Spinal cord (tissue), 10 donors: Measurements from ENCODE around the gene STAT4. TPM values are rescaled to one million over a fixed set of nuclear protein-coding genes. Genes with fewer than 3 reads are reported as not detected.

Experiments used
- DNase-seq, 6 donors: peaks; one replicate each; pipeline versions ENCODE4 v3.0.0 to v3.0.0-alpha.2; 2013 to 2015; ENCODE audit warnings: low spot score in 6 of 6, low read depth in 4 of 6
- H3K27ac ChIP-seq: one replicate; pipeline ENCODE4 v1.5.1; 2013; ENCODE audit warnings: low read depth, low read length, control low read depth
- H3K27me3 ChIP-seq: one replicate; pipeline ENCODE4 v1.6.1; 2013; ENCODE audit warnings: low read length; ENCODE audit not compliant: control insufficient read depth, insufficient read depth
- H3K36me3 ChIP-seq: one replicate; pipeline ENCODE4 v1.6.1; 2013; ENCODE audit warnings: low read length; ENCODE audit not compliant: control insufficient read depth, insufficient read depth
- H3K4me1 ChIP-seq: one replicate; pipeline ENCODE4 v1.6.1; 2013; ENCODE audit warnings: low read length; ENCODE audit not compliant: control insufficient read depth, insufficient read depth
- H3K4me3 ChIP-seq: one replicate; pipeline ENCODE4 v1.5.1; 2013; ENCODE audit warnings: low read depth, low read length, control low read depth
- H3K9me3 ChIP-seq: one replicate; pipeline ENCODE4 v1.6.1; 2013; ENCODE audit warnings: low read length; ENCODE audit not compliant: control insufficient read depth, insufficient read depth
- WGBS: methylation state at CpG from one replicate; pipeline ENCODE4 v1.1.5; 2013; ENCODE audit warnings: missing lambda C conversion rate; ENCODE audit not compliant: insufficient coverage; 5-methylcytosine and 5-hydroxymethylcytosine counted together
- polyA plus RNA-seq, 2 donors: library from polyadenylated mRNA; unstranded; fragments of 120-200 nt; gene quantifications; one replicate each; pipeline ENCODE4 v1.2.1, GENCODE V29; 2013; ENCODE audit not compliant: insufficient read length in 2 of 2
- small RNA-seq: library from RNA; depleted of rRNA; stranded (forward); fragments of <200 nt; gene quantifications from one replicate; pipeline ENCODE3, GENCODE V24; 2014; ENCODE audit warnings: low replicate concordance
- total RNA-seq, 2 donors: library from RNA; depleted of rRNA in 1 of 2; stranded (reverse); fragments of 120-200 nt in 1 of 2; fragments of >200 nt in 1 of 2; gene quantifications; one replicate each; pipeline versions ENCODE4 v1.2.3 to v1.2.4, GENCODE V29; 2013 to 2014
- donor health status: healthy.

STAT4 gene
- total and polyA plus RNA-seq, 4 donors: 2.5 to 8.9 (median 7.4) TPM

DNA sequence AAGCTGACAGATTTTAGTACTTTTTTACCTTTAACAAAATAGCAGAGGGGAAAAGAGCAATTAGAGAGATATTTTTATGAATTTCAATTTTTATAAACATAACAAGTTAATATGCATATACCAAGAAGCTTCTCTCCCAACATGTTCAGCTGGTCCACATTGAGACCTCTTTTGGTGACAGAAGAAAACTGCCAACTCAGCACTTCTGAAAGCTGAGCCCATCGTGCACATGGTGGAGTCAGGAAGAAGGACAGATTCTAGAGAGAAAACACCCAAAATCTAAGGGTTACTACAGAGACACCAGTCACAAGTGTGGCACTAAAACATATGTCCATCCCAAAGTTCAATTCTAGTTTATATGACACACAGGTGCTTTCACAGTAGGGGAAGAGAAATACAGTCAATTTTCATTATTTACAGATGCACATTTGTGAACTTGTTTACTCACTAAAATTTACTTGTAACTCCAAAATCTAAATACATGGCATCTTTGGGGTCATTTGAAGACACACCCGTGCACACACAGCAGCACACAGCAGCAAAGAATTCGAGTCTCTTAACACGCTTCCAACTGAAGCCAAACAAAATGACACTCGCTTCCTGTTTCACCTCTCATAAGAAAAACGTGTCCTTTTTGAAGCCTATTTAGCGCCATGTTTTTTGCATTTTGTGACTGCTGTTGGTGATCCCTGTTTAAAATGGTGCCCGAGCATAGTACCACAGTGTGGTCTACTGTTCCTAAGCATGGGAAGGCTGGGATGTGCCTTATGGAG is 168.3 kb downstream of the STAT4 start:
- peaks cover 6% of the 10 kb centered on the region for H3K4me1 ChIP-seq
- no peak for DNase-seq
- H3K27ac ChIP-seq: no peak overlapping the region
- H3K36me3 ChIP-seq: peaks cover 51% of the 10 kb centered on the region
- H3K27me3 ChIP-seq: no peaks in the 10 kb centered on the region
- H3K9me3 ChIP-seq: no peaks in the 10 kb centered on the region
- 95% methylated on average over 2 of the region's 8 CpGs for WGBS
- H3K4me3 ChIP-seq: no peak overlapping the region

DNA sequence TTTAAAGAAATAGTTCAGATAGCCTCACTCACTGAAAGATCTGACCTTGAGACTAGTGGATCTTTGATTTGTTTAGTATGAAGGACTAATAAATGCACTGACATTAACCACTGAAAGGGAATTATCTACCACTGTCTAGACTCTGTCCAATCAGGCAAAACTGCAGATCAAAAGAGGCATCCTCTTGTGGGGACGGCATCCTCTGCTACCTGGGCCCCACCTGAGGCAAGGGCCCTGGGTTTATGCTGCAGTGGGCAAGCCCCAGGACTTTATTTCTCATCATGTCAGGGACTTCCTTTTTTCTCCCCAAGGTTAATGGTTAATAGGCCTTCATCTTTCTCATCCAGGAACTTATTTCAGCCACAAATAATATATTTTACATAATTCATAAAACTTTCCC is 169.1 kb downstream of the STAT4 start:
- WGBS: 100% methylated on average over 1 of the region's 1 CpG
- Histone ChIP-seq H3K27me3 (no peaks in the 10 kb centered on the region), H3K9me3 (no peaks in the 10 kb centered on the region), H3K36me3 (peaks cover 49% of the 10 kb centered on the region), H3K27ac (no peak overlapping the region), H3K4me1 (peaks cover 6% of the 10 kb centered on the region), H3K4me3 (no peak overlapping the region)
- DNase-seq: no peak

DNA sequence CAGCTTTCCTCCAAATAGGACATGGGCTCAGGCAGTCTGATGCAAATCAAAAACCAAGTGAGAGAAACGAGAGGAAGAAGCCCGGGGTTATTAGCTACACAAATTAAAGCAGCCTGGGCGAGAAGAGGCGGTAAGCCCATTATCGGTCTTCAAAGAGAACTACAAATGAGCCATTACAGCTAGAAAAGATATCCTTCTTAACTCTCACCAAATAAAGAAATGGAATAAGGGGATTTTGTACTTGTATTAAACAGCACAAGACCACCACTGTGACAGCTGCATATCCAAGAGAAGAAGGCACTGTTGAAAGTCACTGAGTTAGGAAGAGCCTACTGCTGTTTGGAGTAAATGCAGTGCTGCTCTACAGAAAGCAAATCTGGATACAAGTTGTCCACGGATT is 169.5 kb downstream of the STAT4 start:
- no peak overlapping the region for H3K27ac ChIP-seq
- no peak overlapping the region for H3K4me3 ChIP-seq
- no peak for DNase-seq
- peaks cover 45% of the 10 kb centered on the region for H3K36me3 ChIP-seq
- H3K4me1 ChIP-seq: peaks cover 6% of the 10 kb centered on the region
- no peaks in the 10 kb centered on the region for H3K27me3 ChIP-seq
- no CpG with 5 or more reads among the region's 6 CpGs for WGBS
- H3K9me3 ChIP-seq: no peaks in the 10 kb centered on the region

DNA sequence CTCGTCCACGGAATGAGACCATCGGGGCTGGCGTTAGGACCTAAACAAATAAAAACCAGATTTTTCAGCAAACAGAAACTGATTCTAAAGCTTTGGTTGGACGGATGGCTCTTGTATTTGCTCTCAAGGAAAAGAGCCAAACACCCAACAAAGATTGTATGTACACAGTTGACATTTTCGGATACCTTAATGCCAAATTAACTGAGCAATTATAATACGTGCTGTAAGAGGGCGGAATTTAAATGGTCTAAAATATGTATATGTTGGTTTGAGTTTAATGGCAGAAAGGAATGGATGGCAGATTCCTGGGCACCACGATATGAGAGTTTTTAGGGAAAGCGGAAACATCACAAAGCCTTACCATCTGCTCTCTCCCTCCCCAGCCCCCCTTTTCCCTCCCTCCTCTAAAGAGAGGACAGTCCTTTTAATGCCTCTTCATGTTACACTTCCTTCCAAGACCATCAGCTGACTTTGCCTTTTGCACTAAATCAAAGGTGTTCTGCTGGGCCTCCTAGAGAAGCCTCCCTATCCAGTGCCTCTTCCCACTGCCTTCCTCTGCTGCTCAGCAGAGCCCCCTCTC is 170.1 kb downstream of the STAT4 start:
- H3K27me3 ChIP-seq: no peaks in the 10 kb centered on the region
- H3K9me3 ChIP-seq: no peaks in the 10 kb centered on the region
- no peak for DNase-seq
- no peak overlapping the region for H3K4me3 ChIP-seq
- H3K27ac ChIP-seq: no peak overlapping the region
- H3K4me1 ChIP-seq: peaks cover 6% of the 10 kb centered on the region
- WGBS: 79% methylated on average over 5 of the region's 10 CpGs
- peaks cover 39% of the 10 kb centered on the region for H3K36me3 ChIP-seq

DNA sequence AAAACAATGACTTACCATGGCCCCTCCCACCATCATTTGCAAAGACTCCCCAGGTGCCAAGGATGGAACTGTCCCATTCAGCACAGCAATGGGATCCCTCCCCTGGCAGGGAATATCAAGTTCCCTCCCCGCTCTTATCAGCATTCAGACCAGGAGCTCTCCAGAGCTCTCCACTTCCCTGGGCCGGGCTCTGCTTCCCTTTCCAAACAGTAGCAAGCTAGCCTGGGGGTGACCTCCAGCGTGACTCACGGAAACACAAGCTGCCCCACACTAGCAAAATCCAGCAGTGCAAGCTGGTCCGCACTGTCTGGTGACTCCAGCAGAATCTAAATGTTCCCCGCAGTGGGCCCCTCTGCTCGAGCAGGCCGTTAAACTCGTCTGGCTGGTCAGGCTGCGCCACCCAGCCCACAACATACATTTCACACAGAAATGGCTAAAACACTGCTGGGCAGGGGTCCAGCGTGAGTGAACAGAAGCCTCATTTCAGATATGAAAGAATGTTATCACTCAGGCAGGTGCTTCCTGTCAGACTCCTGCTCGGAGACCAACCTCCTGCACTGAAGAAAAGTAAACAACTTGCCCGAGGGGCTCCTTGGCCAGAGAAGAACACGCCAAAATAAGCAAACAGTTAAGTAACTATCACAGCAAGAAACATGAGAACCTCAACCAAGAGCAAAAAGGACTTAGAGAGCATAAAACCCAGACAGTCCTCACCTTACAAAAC is 170.7 kb downstream of the STAT4 start:
- Histone ChIP-seq H3K36me3 (peaks cover 39% of the 10 kb centered on the region), H3K4me1 (peaks cover 6% of the 10 kb centered on the region), H3K4me3 (no peak overlapping the region), H3K9me3 (no peaks in the 10 kb centered on the region), H3K27me3 (no peaks in the 10 kb centered on the region), H3K27ac (no peak overlapping the region)
- DNase-seq: peak in 2 of 6 donors; percentile 34 to 54
- WGBS: 28% methylated on average over 14 of the region's 14 CpGs

Small RNA genes lying within 50 kb of the gene (small RNA-seq; reads per million reads assigned to genes)
- not detected for gene RNU6-959P

Other genes starting within 250 kb of the STAT4 start
- gene STAT1, start 136.8 kb downstream of the STAT4 start, total RNA-seq: 10 to 100 TPM; 44.1 to 67.5 TPM
- gene STAT1, start 136.8 kb downstream of the STAT4 start, polyA plus RNA-seq: 10 to 100 TPM; 43.4 to 54.5 TPM
- gene MYO1B, start 94.4 kb upstream of the STAT4 start, total RNA-seq: 10 to 100 TPM; 67.5 to 67.6 TPM
- gene MYO1B, start 94.4 kb upstream of the STAT4 start, polyA plus RNA-seq: 10 to 100 TPM; 33.5 to 41.5 TPM